Peyer's patch (tissue), 4 donors: ENCODE data around the gene STAC. TPM values are rescaled to one million over a fixed set of nuclear protein-coding genes. Genes with fewer than 3 reads are reported as not detected.
"Not testable (repeated sequence)": the region's sequence is repeated elsewhere in the genome, so short reads cannot be mapped to it uniquely, and the experiment has no call there.

Source experiments
- DNase-seq, 3 donors: peaks; one replicate each; pipeline ENCODE4 v3.0.0-alpha.2; 2017 to 2019
- H3K27ac ChIP-seq, 4 donors: fragments of 200-600 bp; sonication (generic); one replicate each; pipeline ENCODE4 v1.5.1; 2016 to 2019
- H3K27me3 ChIP-seq, 2 donors: fragments of 200-600 bp; sonication (generic); one replicate each; pipeline ENCODE4 v1.5.1; 2019
- H3K36me3 ChIP-seq, 3 donors: fragments of 200-600 bp; sonication (generic); one replicate each; pipeline ENCODE4 v1.5.1; 2016 to 2019
- H3K4me1 ChIP-seq, 4 donors: fragments of 200-600 bp; sonication (generic); one replicate each; pipeline ENCODE4 v1.5.1; 2016 to 2019
- H3K4me3 ChIP-seq, 4 donors: fragments of 200-600 bp; sonication (generic); 1 replicate in 3 of 4; 2 replicates in 1 of 4; pipeline ENCODE4 v1.5.1; 2016 to 2019; ENCODE audit warnings: mild to moderate bottlenecking in 1 of 4
- H3K9me3 ChIP-seq, 4 donors: fragments of 200-600 bp; sonication (generic); one replicate each; pipeline ENCODE4 v1.5.1; 2016 to 2019; ENCODE audit warnings: mild to moderate bottlenecking in 1 of 4
- CTCF ChIP-seq, 6 experiments: fragments of 450-650 bp in 4 of 6; fragments of 200-600 bp in 2 of 6; sonication (generic) in 1 of 6; IDR thresholded peaks; one replicate each; pipeline ENCODE4 v1.5.1; 2017 to 2019; ENCODE audit warnings: antibody characterized with exemption in 6 of 6, mild to moderate bottlenecking in 3 of 6, moderate library complexity in 1 of 6
- POLR2A ChIP-seq, 2 donors: fragments of 450-650 bp; IDR thresholded peaks; one replicate each; pipeline ENCODE4 v1.5.1; 2017; ENCODE audit warnings: antibody characterized with exemption in 2 of 2, mild to moderate bottlenecking in 2 of 2, moderate library complexity in 2 of 2
- total RNA-seq, 4 donors: library from RNA; depleted of rRNA; stranded (reverse); fragments of >200 nt; gene quantifications; one replicate each; pipeline ENCODE4 v1.1.0, GENCODE V29; 2016

The STAC gene
- total RNA-seq, 4 donors from 2014 or later, result not detected

- no peaks in the 10 kb centered on the region for H3K36me3 ChIP-seq
- TF ChIP-seq POLR2A (IDR thresholded peaks at IDR 0.05) (no peak), CTCF (IDR thresholded peaks at IDR 0.05) (no peak)
- no peak overlapping the region for H3K27ac ChIP-seq
- H3K27me3 ChIP-seq, result no peaks in the 10 kb centered on the region
- DNase-seq, result no peak
- no peak overlapping the region for H3K4me3 ChIP-seq
- no peaks in the 10 kb centered on the region for H3K4me1 ChIP-seq
- no peaks in the 10 kb centered on the region for H3K9me3 ChIP-seq
These were observed 71.5 kb downstream of the STAC start for GRCh38 chr3:36451816-36452215.

GRCh38 chr3:36453213-36453612 lies 72.9 kb downstream of the STAC start:
- DNase-seq, H3K27ac ChIP-seq, H3K4me3 ChIP-seq, H3K27me3 ChIP-seq, H3K36me3 ChIP-seq, H3K4me1 ChIP-seq, H3K9me3 ChIP-seq: not testable (repeated sequence)

- not testable (repeated sequence) for H3K27me3 ChIP-seq, DNase-seq, H3K9me3 ChIP-seq
These were observed 73.6 kb downstream of the STAC start for GRCh38 chr3:36453896-36454295.

GRCh38 chr3:36455406-36455805 lies 75.1 kb downstream of the STAC start:
- TF ChIP-seq POLR2A (IDR thresholded peaks at IDR 0.05) (no peak), CTCF (IDR thresholded peaks at IDR 0.05) (no peak)
- no peaks in the 10 kb centered on the region for H3K36me3 ChIP-seq
- DNase-seq, result no peak

More at GRCh38 chr3:36453896-36454295, 73.6 kb downstream of the STAC start:
- H3K4me3 ChIP-seq, H3K36me3 ChIP-seq, H3K4me1 ChIP-seq, H3K27ac ChIP-seq: not testable (repeated sequence)

GRCh38 chr3:36456784-36457183 lies 76.5 kb downstream of the STAC start:
- no peaks in the 10 kb centered on the region for H3K27me3 ChIP-seq
- TF ChIP-seq POLR2A (IDR thresholded peaks at IDR 0.05), result no peak
- no peak for TF ChIP-seq CTCF (IDR thresholded peaks at IDR 0.05)

More at GRCh38 chr3:36455406-36455805, 75.1 kb downstream of the STAC start:
- no peaks in the 10 kb centered on the region for H3K9me3 ChIP-seq
- H3K4me3 ChIP-seq, result no peak overlapping the region
- no peak overlapping the region for H3K27ac ChIP-seq
- H3K4me1 ChIP-seq, result no peaks in the 10 kb centered on the region
- H3K27me3 ChIP-seq, result no peaks in the 10 kb centered on the region

GRCh38 chr3:36457667-36458066 lies 77.4 kb downstream of the STAC start:
- no peak overlapping the region for H3K4me3 ChIP-seq
- TF ChIP-seq POLR2A (IDR thresholded peaks at IDR 0.05), result no peak
- no peak for TF ChIP-seq CTCF (IDR thresholded peaks at IDR 0.05)
- no peaks in the 10 kb centered on the region for H3K9me3 ChIP-seq
- no peak overlapping the region for H3K27ac ChIP-seq
- no peaks in the 10 kb centered on the region for H3K36me3 ChIP-seq
- H3K27me3 ChIP-seq, result no peaks in the 10 kb centered on the region
- no peak for DNase-seq
- H3K4me1 ChIP-seq, result no peaks in the 10 kb centered on the region

More at GRCh38 chr3:36456784-36457183, 76.5 kb downstream of the STAC start:
- no peak overlapping the region for H3K4me3 ChIP-seq
- no peak overlapping the region for H3K27ac ChIP-seq
- no peaks in the 10 kb centered on the region for H3K9me3 ChIP-seq
- H3K4me1 ChIP-seq, result no peaks in the 10 kb centered on the region
- no peak for DNase-seq
- H3K36me3 ChIP-seq, result no peaks in the 10 kb centered on the region

GRCh38 chr3:36459177-36459576 lies 78.9 kb downstream of the STAC start:
- Histone ChIP-seq H3K27me3 (no peaks in the 10 kb centered on the region), H3K27ac (no peak overlapping the region), H3K4me3 (no peak overlapping the region), H3K9me3 (no peaks in the 10 kb centered on the region), H3K4me1 (no peaks in the 10 kb centered on the region), H3K36me3 (no peaks in the 10 kb centered on the region)
- TF ChIP-seq CTCF (IDR thresholded peaks at IDR 0.05) (no peak), POLR2A (IDR thresholded peaks at IDR 0.05) (no peak)
- DNase-seq, result no peak
